Measurements from ENCODE around the gene MARF1. TPM values are rescaled to one million over a fixed set of nuclear protein-coding genes. Genes with fewer than 3 reads are reported as not detected.

The MARF1 gene
- total and polyA plus RNA-seq, 3 donors from 2014 or later: 30.9 to 57.9 (median 49.7) TPM

DNA sequence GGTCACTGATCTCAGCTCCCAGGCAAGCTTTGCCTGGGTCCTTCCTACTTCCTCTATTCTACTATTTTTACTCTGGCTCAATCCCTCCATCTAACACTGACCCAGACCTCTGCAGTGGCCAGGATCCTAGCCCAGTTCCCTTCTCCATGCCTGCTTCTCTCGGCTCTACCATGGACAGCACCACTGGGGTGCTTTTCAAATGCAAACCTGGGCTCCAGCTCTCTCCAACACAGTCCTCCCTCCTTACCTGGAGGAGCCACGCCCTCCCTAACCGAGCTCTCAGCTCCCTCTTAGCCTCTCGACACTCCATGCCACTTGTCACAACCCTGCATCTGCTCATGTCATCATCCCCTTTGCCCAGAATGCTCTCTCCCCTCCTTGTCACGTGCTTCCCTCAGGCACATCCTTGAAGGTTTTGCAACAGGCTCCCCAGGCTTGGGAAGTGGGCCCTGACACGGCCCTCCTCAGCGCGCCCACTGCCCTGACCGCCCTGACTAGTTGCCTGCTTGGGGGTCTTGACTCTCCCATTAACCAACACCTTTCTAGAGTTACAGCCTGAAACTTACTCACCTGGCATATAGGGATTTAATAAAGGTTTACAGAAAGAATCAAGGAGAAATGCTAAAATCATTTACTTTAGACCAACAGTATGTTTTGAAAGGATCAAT lies 41.6 kb downstream of the MARF1 start:
- 85 to 89% methylated on average over 9 of the region's 9 CpGs for WGBS, 2 donors
- Histone ChIP-seq H3K27me3 (no peaks in the 10 kb centered on the region), H3K9me3 (no peaks in the 10 kb centered on the region), H3K4me1 (peaks cover 3% of the 10 kb centered on the region), H3K36me3 (ENCODE audit: low read depth, missing control alignments) (no peaks in the 10 kb centered on the region), H3K27ac (no peak overlapping the region), H3K4me3 (no peak overlapping the region)
- intact Hi-C loops (cut with DNase I; ENCODE audit: low total_unique reads): no loop called here
- TF ChIP-seq, protein P1, sequence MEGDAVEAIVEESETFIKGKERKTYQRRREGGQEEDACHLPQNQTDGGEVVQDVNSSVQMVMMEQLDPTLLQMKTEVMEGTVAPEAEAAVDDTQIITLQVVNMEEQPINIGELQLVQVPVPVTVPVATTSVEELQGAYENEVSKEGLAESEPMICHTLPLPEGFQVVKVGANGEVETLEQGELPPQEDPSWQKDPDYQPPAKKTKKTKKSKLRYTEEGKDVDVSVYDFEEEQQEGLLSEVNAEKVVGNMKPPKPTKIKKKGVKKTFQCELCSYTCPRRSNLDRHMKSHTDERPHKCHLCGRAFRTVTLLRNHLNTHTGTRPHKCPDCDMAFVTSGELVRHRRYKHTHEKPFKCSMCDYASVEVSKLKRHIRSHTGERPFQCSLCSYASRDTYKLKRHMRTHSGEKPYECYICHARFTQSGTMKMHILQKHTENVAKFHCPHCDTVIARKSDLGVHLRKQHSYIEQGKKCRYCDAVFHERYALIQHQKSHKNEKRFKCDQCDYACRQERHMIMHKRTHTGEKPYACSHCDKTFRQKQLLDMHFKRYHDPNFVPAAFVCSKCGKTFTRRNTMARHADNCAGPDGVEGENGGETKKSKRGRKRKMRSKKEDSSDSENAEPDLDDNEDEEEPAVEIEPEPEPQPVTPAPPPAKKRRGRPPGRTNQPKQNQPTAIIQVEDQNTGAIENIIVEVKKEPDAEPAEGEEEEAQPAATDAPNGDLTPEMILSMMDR (IDR thresholded peaks at IDR 0.05): no peak
- no peak for TF ChIP-seq POLR2A (IDR thresholded peaks at IDR 0.05)
- no peak for DNase-seq

DNA sequence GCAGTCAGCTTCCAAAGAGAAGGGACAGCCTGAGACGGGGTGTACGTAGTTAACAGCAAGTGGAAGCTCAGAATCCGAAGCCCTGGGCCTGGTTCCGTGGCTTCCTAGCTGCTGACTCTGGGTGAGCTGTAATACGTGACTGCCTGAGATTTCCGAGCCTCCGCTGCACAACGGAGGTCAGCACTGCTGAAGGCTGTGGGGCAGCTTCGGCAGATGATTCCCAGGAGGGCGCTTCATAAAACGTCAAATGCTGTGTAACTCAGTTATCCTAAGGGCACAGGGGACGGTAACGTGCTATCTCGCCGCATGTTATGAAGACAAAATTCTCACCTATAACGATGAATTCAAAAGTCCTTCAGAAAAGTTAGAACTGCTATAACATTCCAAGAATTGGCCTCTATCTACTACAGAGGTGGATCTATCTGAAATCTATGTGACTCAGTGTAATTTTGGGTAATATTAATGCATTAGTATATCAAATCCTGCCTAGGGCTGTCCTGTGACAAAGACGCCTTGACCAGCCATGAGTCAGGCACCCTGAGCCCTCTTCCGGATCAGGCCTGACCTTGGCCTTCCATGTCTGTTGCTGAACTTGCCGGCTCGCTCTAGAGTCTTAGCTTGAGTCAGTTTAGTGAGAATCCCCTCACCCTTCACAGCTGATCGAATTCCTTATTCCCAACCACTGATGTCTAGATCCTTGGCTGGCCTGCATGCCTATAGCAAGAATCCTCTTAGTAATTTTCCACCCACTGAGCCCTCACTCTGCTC lies 43.5 kb downstream of the MARF1 start:
- Histone ChIP-seq H3K36me3 (ENCODE audit: low read depth, missing control alignments) (no peaks in the 10 kb centered on the region), H3K4me3 (no peak overlapping the region), H3K4me1 (peaks cover 3% of the 10 kb centered on the region), H3K27ac (no peak overlapping the region), H3K9me3 (no peaks in the 10 kb centered on the region), H3K27me3 (no peaks in the 10 kb centered on the region)
- 92 to 95% methylated on average over 20 to 21 of the region's 21 CpGs for WGBS, 2 donors
- no peak for DNase-seq
- intact Hi-C loops (cut with DNase I; ENCODE audit: low total_unique reads): no loop called here
- TF ChIP-seq POLR2A (IDR thresholded peaks at IDR 0.05): no peak
- TF ChIP-seq, protein P1 (IDR thresholded peaks at IDR 0.05): no peak

DNA sequence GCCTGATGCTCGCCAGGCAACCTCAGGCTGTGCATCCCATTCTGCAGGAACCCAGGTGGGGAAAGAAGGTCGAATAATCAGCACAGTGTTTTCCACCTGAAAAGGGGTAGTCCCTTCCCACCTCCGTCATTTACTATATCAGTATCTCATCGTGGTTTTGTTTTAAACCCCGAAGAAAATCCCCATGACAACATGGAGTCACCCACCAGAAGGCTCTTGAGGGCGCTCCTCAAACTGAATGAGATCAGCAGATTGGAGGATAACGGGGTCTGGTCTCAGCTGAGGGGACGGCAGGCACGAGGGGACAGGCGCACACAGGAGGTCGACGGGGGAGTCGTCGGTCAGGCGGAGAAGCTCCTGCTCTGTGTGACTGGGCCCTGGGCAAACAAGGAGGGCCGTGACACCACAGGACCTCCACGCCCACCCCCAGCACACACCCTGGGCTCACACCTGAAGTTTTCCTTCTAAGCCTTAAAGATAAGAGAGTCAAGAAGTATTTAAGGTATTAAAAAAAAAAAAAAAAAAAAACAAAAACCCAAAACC lies 44.2 kb downstream of the MARF1 start:
- intact Hi-C loops (cut with DNase I; ENCODE audit: low total_unique reads): no loop called here
- TF ChIP-seq POLR2A (IDR thresholded peaks at IDR 0.05): no peak
- TF ChIP-seq, protein P1 (IDR thresholded peaks at IDR 0.05): no peak
- Histone ChIP-seq H3K27me3 (no peaks in the 10 kb centered on the region), H3K9me3 (no peaks in the 10 kb centered on the region), H3K4me1 (peaks cover 3% of the 10 kb centered on the region), H3K27ac (no peak overlapping the region), H3K36me3 (ENCODE audit: low read depth, missing control alignments) (no peaks in the 10 kb centered on the region), H3K4me3 (no peak overlapping the region)
- no peak for DNase-seq
- 91 to 93% methylated on average over 15 to 17 of the region's 17 CpGs for WGBS, 2 donors

DNA sequence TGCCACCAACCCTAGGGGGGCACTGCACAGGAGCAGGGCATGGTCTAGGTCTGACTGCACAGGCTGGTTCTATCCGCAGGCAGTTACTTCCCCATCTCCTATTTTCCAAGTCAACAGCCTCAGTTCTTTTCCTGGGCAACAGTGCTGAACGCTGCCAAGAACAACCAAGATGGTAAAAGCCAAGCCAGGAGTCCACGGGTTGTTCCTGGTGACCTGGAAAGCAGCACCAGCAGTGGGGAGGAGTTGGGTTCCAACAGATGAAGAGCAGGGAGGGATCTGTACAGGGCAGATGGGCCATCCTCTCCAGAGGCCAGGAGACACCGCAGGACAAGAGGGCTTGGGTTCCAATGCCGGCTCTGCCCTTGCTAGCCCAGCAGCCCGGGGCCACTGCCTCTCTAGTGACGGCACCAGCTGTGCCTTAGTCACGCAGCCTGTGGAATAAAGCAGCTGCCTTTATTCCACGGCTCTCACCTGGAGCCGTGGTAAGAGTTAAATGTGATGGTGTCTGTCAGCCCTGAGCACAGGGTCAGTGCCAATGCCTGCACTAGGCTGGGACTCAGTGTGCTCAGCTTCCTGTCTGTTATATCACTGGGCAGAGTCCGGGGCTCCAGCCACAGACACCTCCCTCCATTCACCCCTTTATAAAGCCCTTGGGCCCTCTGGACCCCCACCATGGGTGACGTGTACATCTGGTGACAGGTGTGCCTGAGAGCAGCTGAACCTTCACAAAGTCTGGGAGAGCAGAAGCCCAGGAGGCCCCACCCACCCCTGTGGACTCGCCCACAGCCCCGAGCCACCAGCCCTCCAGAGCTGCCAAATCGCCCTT lies 44.9 kb downstream of the MARF1 start:
- 85 to 92% methylated on average over 12 to 15 of the region's 15 CpGs for WGBS, 2 donors

More for the DNA sequence above, 44.9 kb downstream of the MARF1 start:
- TF ChIP-seq, protein P1 (IDR thresholded peaks at IDR 0.05): no peak
- TF ChIP-seq POLR2A (IDR thresholded peaks at IDR 0.05): no peak
- Histone ChIP-seq H3K4me3 (no peak overlapping the region), H3K36me3 (ENCODE audit: low read depth, missing control alignments) (no peaks in the 10 kb centered on the region), H3K9me3 (no peaks in the 10 kb centered on the region), H3K27me3 (no peaks in the 10 kb centered on the region), H3K27ac (no peak overlapping the region), H3K4me1 (peaks cover 3% of the 10 kb centered on the region)
- intact Hi-C loops (cut with DNase I; ENCODE audit: low total_unique reads): no loop called here
- no peak for DNase-seq
